ENCODE data around the gene PAXX.

PAXX gene

GRCh38 chr9:136994888-136995230, 2.6 kb downstream of the PAXX start:
- Histone ChIP-seq H2BK5ac (ENCODE audit: low read length) (no peak overlapping the region), H2BK120ac (ENCODE audit: low read depth, low read length) (no peak overlapping the region), H3K9ac (ENCODE audit: low read length) (no peak overlapping the region), H2BK15ac (replicated peaks; ENCODE audit: low read depth) (no peak overlapping the region), H4K5ac (ENCODE audit: low read length) (no peak overlapping the region), H4K8ac (ENCODE audit: low read depth, low read length) (no peak overlapping the region), H3K27me3 (ENCODE audit: insufficient read depth, low read length, poor library complexity) (no peaks in the 10 kb centered on the region), H3K79me1 (ENCODE audit: low read length) (peaks cover 4% of the 10 kb centered on the region), H3K27ac (ENCODE audit: low read depth, low read length) (no peak overlapping the region), H3K4ac (ENCODE audit: low read depth, low read length) (no peak overlapping the region), H3K4me3 (ENCODE audit: low read length) (no peak overlapping the region), H3K4me1 (ENCODE audit: control insufficient read depth, low read depth, low read length) (peaks cover 3% of the 10 kb centered on the region), H3K23ac (ENCODE audit: low read length) (no peak overlapping the region), H2AK5ac (ENCODE audit: low read length) (no peak overlapping the region), H3K18ac (ENCODE audit: low read length) (no peak overlapping the region), H3K79me2 (ENCODE audit: control insufficient read depth, insufficient read depth, low read length) (no peaks in the 10 kb centered on the region), H3K36me3 (ENCODE audit: control insufficient read depth, insufficient read depth, low read length) (no peaks in the 10 kb centered on the region), H3K56ac (ENCODE audit: low read length) (no peak overlapping the region), H3K4me2 (ENCODE audit: low read length) (no peak overlapping the region)
- DNase-seq, result no peak
- WGBS (ENCODE audit: extremely low coverage, insufficient coverage, low lambda C conversion rate), result no CpG with 5 or more reads among the region's 40 CpGs

GRCh38 chr9:136995362-136995761, 3.1 kb downstream of the PAXX start:
- WGBS (ENCODE audit: extremely low coverage, insufficient coverage, low lambda C conversion rate), result no CpG with 5 or more reads among the region's 30 CpGs
- no peak overlapping the region for H3K4me2 ChIP-seq (ENCODE audit: low read length)
- H2BK120ac ChIP-seq (ENCODE audit: low read depth, low read length), result no peak overlapping the region
- H2BK5ac ChIP-seq (ENCODE audit: low read length), result no peak overlapping the region
- no peaks in the 10 kb centered on the region for H3K79me2 ChIP-seq (ENCODE audit: control insufficient read depth, insufficient read depth, low read length)
- no peak overlapping the region for H3K9ac ChIP-seq (ENCODE audit: low read length)
- H3K27me3 ChIP-seq (ENCODE audit: insufficient read depth, low read length, poor library complexity), result no peaks in the 10 kb centered on the region
- no peak overlapping the region for H4K8ac ChIP-seq (ENCODE audit: low read depth, low read length)
- no peaks in the 10 kb centered on the region for H3K36me3 ChIP-seq (ENCODE audit: control insufficient read depth, insufficient read depth, low read length)
- no peak overlapping the region for H3K23ac ChIP-seq (ENCODE audit: low read length)
- H2AK5ac ChIP-seq (ENCODE audit: low read length), result no peak overlapping the region
- H3K27ac ChIP-seq (ENCODE audit: low read depth, low read length), result no peak overlapping the region
- H4K5ac ChIP-seq (ENCODE audit: low read length), result no peak overlapping the region
- H2BK15ac ChIP-seq (replicated peaks; ENCODE audit: low read depth), result no peak overlapping the region
- H3K56ac ChIP-seq (ENCODE audit: low read length), result no peak overlapping the region
- no peak overlapping the region for H3K4ac ChIP-seq (ENCODE audit: low read depth, low read length)
- peaks cover 3% of the 10 kb centered on the region for H3K4me1 ChIP-seq (ENCODE audit: control insufficient read depth, low read depth, low read length)
- H3K79me1 ChIP-seq (ENCODE audit: low read length), result peaks cover 4% of the 10 kb centered on the region
- H3K4me3 ChIP-seq (ENCODE audit: low read length), result no peak overlapping the region
- DNase-seq, result no peak
- no peak overlapping the region for H3K18ac ChIP-seq (ENCODE audit: low read length)

GRCh38 chr9:136995772-136996311, 3.6 kb downstream of the PAXX start:
- DNase-seq, result no peak
- no peak overlapping the region for H3K23ac ChIP-seq (ENCODE audit: low read length)
- no peak overlapping the region for H3K4ac ChIP-seq (ENCODE audit: low read depth, low read length)
- no peak overlapping the region for H3K27ac ChIP-seq (ENCODE audit: low read depth, low read length)
- H2BK120ac ChIP-seq (ENCODE audit: low read depth, low read length), result no peak overlapping the region
- H3K4me2 ChIP-seq (ENCODE audit: low read length), result no peak overlapping the region
- H3K79me1 ChIP-seq (ENCODE audit: low read length), result peaks cover 4% of the 10 kb centered on the region
- no CpG with 5 or more reads among the region's 12 CpGs for WGBS (ENCODE audit: extremely low coverage, insufficient coverage, low lambda C conversion rate)
- no peaks in the 10 kb centered on the region for H3K79me2 ChIP-seq (ENCODE audit: control insufficient read depth, insufficient read depth, low read length)
- no peak overlapping the region for H2BK5ac ChIP-seq (ENCODE audit: low read length)
- H2AK5ac ChIP-seq (ENCODE audit: low read length), result no peak overlapping the region
- H3K4me3 ChIP-seq (ENCODE audit: low read length), result no peak overlapping the region
- no peaks in the 10 kb centered on the region for H3K36me3 ChIP-seq (ENCODE audit: control insufficient read depth, insufficient read depth, low read length)
- H4K8ac ChIP-seq (ENCODE audit: low read depth, low read length), result no peak overlapping the region
- no peak overlapping the region for H3K18ac ChIP-seq (ENCODE audit: low read length)
- H2BK15ac ChIP-seq (replicated peaks; ENCODE audit: low read depth), result no peak overlapping the region
- no peak overlapping the region for H4K5ac ChIP-seq (ENCODE audit: low read length)
- H3K4me1 ChIP-seq (ENCODE audit: control insufficient read depth, low read depth, low read length), result peaks cover 3% of the 10 kb centered on the region
- H3K56ac ChIP-seq (ENCODE audit: low read length), result no peak overlapping the region
- H3K27me3 ChIP-seq (ENCODE audit: insufficient read depth, low read length, poor library complexity), result no peaks in the 10 kb centered on the region
- H3K9ac ChIP-seq (ENCODE audit: low read length), result peak overlapping the region; percentile 56

- H3K27me3 ChIP-seq (ENCODE audit: insufficient read depth, low read length, poor library complexity), result no peaks in the 10 kb centered on the region
- no peak within 1 kb of the TSS for H4K8ac ChIP-seq (ENCODE audit: low read depth, low read length)
- H2BK5ac ChIP-seq (ENCODE audit: low read length), result no peak within 1 kb of the TSS
- peak within 1 kb of the TSS; percentile 67 for H3K56ac ChIP-seq (ENCODE audit: low read length)
- no peak within 1 kb of the TSS for H4K5ac ChIP-seq (ENCODE audit: low read length)
- H3K36me3 ChIP-seq (ENCODE audit: control insufficient read depth, insufficient read depth, low read length), result no peaks in the 10 kb centered on the region
- H3K4me2 ChIP-seq (ENCODE audit: low read length), result peak within 1 kb of the TSS; percentile 37
- WGBS (ENCODE audit: extremely low coverage, insufficient coverage, low lambda C conversion rate), result no CpG with 5 or more reads among the region's 35 CpGs
- H3K4me1 ChIP-seq (ENCODE audit: control insufficient read depth, low read depth, low read length), result peaks cover 3% of the 10 kb centered on the region
- DNase-seq, result peak; percentile 58
- H3K9ac ChIP-seq (ENCODE audit: low read length), result peak within 1 kb of the TSS; percentile 56
- no peak within 1 kb of the TSS for H3K27ac ChIP-seq (ENCODE audit: low read depth, low read length)
- no peak within 1 kb of the TSS for H2BK15ac ChIP-seq (replicated peaks; ENCODE audit: low read depth)
- H3K4me3 ChIP-seq (ENCODE audit: low read length), result no peak within 1 kb of the TSS
- H3K4ac ChIP-seq (ENCODE audit: low read depth, low read length), result no peak within 1 kb of the TSS
- peaks cover 4% of the 10 kb centered on the region for H3K79me1 ChIP-seq (ENCODE audit: low read length)
- no peak within 1 kb of the TSS for H2AK5ac ChIP-seq (ENCODE audit: low read length)
- no peak within 1 kb of the TSS for H2BK120ac ChIP-seq (ENCODE audit: low read depth, low read length)
- H3K23ac ChIP-seq (ENCODE audit: low read length), result no peak within 1 kb of the TSS
- H3K18ac ChIP-seq (ENCODE audit: low read length), result no peak within 1 kb of the TSS
- no peaks in the 10 kb centered on the region for H3K79me2 ChIP-seq (ENCODE audit: control insufficient read depth, insufficient read depth, low read length)
Observed at GRCh38 chr9:136996361-136997292, 4.4 kb downstream of the PAXX start, which contains the start of gene CLIC3. Gene CLIC3, minus strand, starts transcription at chr9:136996568. Its CDS starts 25 bp downstream, at chr9:136996543.

- Histone ChIP-seq H3K4ac (ENCODE audit: low read depth, low read length) (no peak overlapping the region), H4K8ac (ENCODE audit: low read depth, low read length) (no peak overlapping the region), H3K36me3 (ENCODE audit: control insufficient read depth, insufficient read depth, low read length) (no peaks in the 10 kb centered on the region), H3K18ac (ENCODE audit: low read length) (no peak overlapping the region), H2BK120ac (ENCODE audit: low read depth, low read length) (no peak overlapping the region), H4K5ac (ENCODE audit: low read length) (no peak overlapping the region), H3K27me3 (ENCODE audit: insufficient read depth, low read length, poor library complexity) (no peaks in the 10 kb centered on the region), H3K79me1 (ENCODE audit: low read length) (peaks cover 4% of the 10 kb centered on the region), H2AK5ac (ENCODE audit: low read length) (no peak overlapping the region), H2BK5ac (ENCODE audit: low read length) (no peak overlapping the region), H2BK15ac (replicated peaks; ENCODE audit: low read depth) (no peak overlapping the region), H3K9ac (ENCODE audit: low read length) (peak overlapping the region; percentile 24), H3K4me3 (ENCODE audit: low read length) (no peak overlapping the region), H3K4me1 (ENCODE audit: control insufficient read depth, low read depth, low read length) (peaks cover 3% of the 10 kb centered on the region), H3K27ac (ENCODE audit: low read depth, low read length) (no peak overlapping the region), H3K4me2 (ENCODE audit: low read length) (no peak overlapping the region), H3K79me2 (ENCODE audit: control insufficient read depth, insufficient read depth, low read length) (no peaks in the 10 kb centered on the region), H3K56ac (ENCODE audit: low read length) (no peak overlapping the region), H3K23ac (ENCODE audit: low read length) (no peak overlapping the region)
- DNase-seq, result no peak
- WGBS (ENCODE audit: extremely low coverage, insufficient coverage, low lambda C conversion rate), result no CpG with 5 or more reads among the region's 10 CpGs
Observed at GRCh38 chr9:136997371-136997770, 5.1 kb downstream of the PAXX start.
